ENCODE results near the gene EHBP1. TPM values are rescaled to one million over a fixed set of nuclear protein-coding genes. Genes with fewer than 3 reads are reported as not detected.
A peak's percentile ranks its signal among the peaks of the same experiment; 100 is the strongest.

The EHBP1 gene
- total RNA-seq, result 10 to 100 TPM; 28.4 to 67.7 TPM

DNA sequence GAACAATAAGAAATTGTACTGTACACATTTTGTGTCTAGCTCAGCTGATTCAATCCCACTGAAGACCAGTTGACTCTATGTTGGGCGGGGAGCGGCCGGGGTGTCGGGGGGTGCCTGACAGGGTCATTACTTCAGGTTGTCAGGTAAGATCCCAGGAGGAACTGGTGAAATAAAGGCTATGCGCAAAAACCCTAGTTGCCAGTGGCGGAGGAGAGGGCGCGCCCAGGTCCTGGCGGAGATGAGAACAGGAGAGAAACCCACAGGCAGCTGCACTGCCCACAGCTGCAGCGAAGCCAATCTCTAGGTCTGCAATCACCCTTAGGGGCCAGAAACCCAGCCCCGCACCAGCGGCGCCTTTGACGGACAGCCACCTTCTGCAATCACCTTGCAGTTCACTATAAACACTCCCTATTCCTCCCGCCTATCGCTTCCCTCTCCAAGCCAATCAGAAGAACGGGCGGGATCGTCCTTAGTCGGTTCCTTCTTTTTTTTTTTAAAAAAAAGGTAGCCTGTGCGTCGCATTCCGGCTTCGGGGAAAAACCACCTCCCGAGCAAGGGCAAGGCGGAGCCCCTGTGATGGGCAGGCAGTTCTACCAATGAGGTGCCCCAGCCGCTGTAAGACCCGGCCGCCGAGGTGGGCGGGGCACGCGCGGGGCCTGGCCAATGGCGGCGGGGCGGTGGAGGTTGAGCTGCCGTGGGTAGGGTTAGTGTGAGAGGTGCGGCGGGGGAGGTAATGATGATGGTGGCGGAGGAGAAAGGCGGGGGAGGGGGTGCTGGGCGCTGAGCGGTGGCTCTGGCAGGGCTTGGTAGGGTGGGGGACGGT, at the start of gene EHBP1:
Gene EHBP1 (plus strand): TSS at position 707 of the 823 bp plus-strand sequence. CDS start 1,479 bp downstream, outside the sequence.
- H3K9me3 ChIP-seq, result no peaks in the 10 kb centered on the region
- peak within 1 kb of the TSS; percentile 88 for H3K4me3 ChIP-seq
- TF ChIP-seq, protein P1, sequence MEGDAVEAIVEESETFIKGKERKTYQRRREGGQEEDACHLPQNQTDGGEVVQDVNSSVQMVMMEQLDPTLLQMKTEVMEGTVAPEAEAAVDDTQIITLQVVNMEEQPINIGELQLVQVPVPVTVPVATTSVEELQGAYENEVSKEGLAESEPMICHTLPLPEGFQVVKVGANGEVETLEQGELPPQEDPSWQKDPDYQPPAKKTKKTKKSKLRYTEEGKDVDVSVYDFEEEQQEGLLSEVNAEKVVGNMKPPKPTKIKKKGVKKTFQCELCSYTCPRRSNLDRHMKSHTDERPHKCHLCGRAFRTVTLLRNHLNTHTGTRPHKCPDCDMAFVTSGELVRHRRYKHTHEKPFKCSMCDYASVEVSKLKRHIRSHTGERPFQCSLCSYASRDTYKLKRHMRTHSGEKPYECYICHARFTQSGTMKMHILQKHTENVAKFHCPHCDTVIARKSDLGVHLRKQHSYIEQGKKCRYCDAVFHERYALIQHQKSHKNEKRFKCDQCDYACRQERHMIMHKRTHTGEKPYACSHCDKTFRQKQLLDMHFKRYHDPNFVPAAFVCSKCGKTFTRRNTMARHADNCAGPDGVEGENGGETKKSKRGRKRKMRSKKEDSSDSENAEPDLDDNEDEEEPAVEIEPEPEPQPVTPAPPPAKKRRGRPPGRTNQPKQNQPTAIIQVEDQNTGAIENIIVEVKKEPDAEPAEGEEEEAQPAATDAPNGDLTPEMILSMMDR (IDR thresholded peaks at IDR 0.05), result no peak
- H3K27me3 ChIP-seq (replicated peaks; ENCODE audit: insufficient read depth), result no peaks in the 10 kb centered on the region
- peaks cover 17 to 32% of the 10 kb centered on the region in 2 donors for H3K4me1 ChIP-seq (ENCODE audit: control insufficient read depth in 1 of 2, low read depth in 2 of 2)
- peak; percentile 94 for DNase-seq (ENCODE audit: low spot score)
- ATAC-seq (ENCODE audit: insufficient number of reproducible peaks, low FRiP score, low read depth), result peak; percentile 99
- H3K27ac ChIP-seq, result peak within 1 kb of the TSS; percentile 56 to 81
- H3K36me3 ChIP-seq, result no peaks in the 10 kb centered on the region

DNA sequence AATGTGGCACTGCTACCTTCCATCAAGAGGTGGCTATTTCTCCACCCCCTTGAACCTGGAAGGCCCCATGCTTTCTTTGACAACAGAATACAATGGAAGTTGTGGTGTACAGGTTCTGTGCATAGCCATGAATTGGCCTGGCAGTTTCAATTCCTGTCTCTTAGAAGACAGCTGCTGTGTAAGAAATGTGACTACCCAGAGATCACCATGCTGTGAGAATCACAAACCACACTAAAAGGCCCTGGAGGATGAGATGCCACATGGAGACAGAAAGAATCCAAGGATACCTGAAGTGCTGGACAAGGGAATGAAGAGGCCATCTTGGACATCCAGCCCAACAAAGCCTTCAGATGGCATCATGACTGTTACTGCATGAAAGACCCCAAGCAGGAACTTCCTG, 47.7 kb upstream of the EHBP1 start:
- TF ChIP-seq, protein P1 (IDR thresholded peaks at IDR 0.05), result no peak
- Histone ChIP-seq H3K27me3 (replicated peaks; ENCODE audit: insufficient read depth) (no peaks in the 10 kb centered on the region), H3K36me3 (no peaks in the 10 kb centered on the region), H3K27ac (no peak overlapping the region), H3K4me1 (ENCODE audit: control insufficient read depth in 1 of 2, low read depth in 2 of 2) (peaks cover 0 to 11% of the 10 kb centered on the region in 2 donors), H3K9me3 (no peaks in the 10 kb centered on the region), H3K4me3 (no peak overlapping the region)
- DNase-seq (ENCODE audit: low spot score), result no peak
- no peak for ATAC-seq (ENCODE audit: insufficient number of reproducible peaks, low FRiP score, low read depth)

DNA sequence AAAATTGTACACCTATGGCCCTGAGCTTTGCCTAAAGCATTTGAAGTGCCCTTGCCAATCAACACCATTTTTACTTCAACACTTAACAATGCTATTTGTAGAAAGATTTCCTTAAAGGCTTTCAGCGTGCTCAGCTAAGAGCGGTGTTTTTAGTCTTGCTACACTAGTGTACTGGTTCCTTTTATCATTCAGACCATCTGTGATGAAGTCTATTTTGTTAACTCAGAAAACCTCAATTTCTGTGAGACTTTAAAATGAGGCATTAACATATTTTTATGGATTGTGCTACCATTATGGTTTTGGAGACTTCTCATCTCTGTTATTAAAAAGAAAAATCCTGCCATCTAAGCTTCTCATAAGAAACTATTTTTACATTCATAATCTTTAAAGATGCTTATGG, 46.6 kb upstream of the EHBP1 start:
- TF ChIP-seq, protein P1 (IDR thresholded peaks at IDR 0.05), result no peak
- Histone ChIP-seq H3K27me3 (replicated peaks; ENCODE audit: insufficient read depth) (no peaks in the 10 kb centered on the region), H3K4me1 (ENCODE audit: control insufficient read depth in 1 of 2, low read depth in 2 of 2) (peaks cover 0 to 22% of the 10 kb centered on the region in 2 donors), H3K4me3 (no peak overlapping the region), H3K9me3 (no peaks in the 10 kb centered on the region), H3K27ac (no peak overlapping the region), H3K36me3 (no peaks in the 10 kb centered on the region)
- ATAC-seq (ENCODE audit: insufficient number of reproducible peaks, low FRiP score, low read depth) (no peak), DNase-seq (ENCODE audit: low spot score) (no peak)

DNA sequence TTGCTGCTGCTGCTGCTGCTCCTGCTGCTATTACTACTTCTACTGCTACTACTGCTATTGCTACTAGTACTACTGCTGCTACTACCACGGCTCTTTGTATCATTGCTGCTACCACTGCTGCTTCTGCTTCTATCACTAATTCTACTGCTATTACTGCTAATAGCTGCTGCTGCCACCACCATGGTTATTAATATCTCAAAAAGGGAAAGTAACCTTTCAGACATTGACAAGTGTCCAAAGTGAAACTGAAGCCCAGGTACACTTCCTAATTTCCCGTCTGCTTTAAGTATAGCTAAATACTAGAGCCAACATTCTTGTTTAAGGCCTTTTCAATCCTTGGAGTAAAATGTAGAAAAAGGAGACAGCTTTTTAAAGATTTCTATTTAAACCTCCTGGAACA, 45.4 kb upstream of the EHBP1 start:
- no peak for ATAC-seq (ENCODE audit: insufficient number of reproducible peaks, low FRiP score, low read depth)
- TF ChIP-seq, protein P1 (IDR thresholded peaks at IDR 0.05), result no peak
- no peak for DNase-seq (ENCODE audit: low spot score)
- Histone ChIP-seq H3K9me3 (no peaks in the 10 kb centered on the region), H3K27ac (no peak overlapping the region), H3K36me3 (no peaks in the 10 kb centered on the region), H3K4me3 (no peak overlapping the region), H3K27me3 (replicated peaks; ENCODE audit: insufficient read depth) (no peaks in the 10 kb centered on the region), H3K4me1 (ENCODE audit: control insufficient read depth in 1 of 2, low read depth in 2 of 2) (peaks cover 6 to 34% of the 10 kb centered on the region in 2 donors)

DNA sequence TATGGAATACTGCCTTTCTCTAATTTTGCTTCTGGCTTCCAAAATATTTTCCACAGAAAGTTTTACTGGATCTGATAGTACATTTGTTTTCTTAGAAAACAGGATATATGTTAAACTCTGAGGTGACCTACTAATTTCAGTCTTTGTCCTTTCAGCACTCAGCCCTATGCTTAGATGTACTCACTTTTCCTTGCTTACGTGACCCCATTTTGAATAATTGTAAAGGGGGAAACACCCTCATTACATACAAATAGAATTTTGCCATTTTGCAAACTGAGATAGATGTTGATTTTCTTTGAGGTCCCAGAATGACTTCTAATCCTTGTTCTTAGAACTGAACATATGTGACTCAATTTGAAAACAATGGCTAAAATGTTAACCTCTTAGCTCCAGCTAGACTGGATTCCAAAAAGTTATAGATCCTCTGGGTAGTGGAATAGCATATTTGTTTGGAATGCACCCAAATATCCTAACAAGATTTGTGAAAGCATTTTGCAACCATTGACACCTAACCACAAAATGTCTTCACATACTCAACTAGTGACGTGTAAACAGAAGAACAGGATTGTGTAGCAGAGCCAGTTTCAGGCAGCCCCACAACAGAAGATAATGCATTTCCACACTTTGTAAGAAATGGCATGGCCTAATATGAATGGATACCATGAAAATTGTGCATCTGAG, 44.8 kb upstream of the EHBP1 start:
- Histone ChIP-seq H3K36me3 (no peaks in the 10 kb centered on the region), H3K27me3 (replicated peaks; ENCODE audit: insufficient read depth) (no peaks in the 10 kb centered on the region), H3K9me3 (no peaks in the 10 kb centered on the region), H3K4me3 (no peak overlapping the region), H3K27ac (no peak overlapping the region), H3K4me1 (ENCODE audit: control insufficient read depth in 1 of 2, low read depth in 2 of 2) (peaks cover 6 to 36% of the 10 kb centered on the region in 2 donors)
- ATAC-seq (ENCODE audit: insufficient number of reproducible peaks, low FRiP score, low read depth), result no peak
- TF ChIP-seq, protein P1 (IDR thresholded peaks at IDR 0.05), result no peak
- DNase-seq (ENCODE audit: low spot score), result no peak

Data from thoracic aorta (tissue), 2 donors.